CD4-positive, CD25-positive, alpha-beta regulatory T cell (primary cell): Measurements from ENCODE around the gene SNRNP200. TPM values are rescaled to one million over a fixed set of nuclear protein-coding genes. Genes with fewer than 3 reads are reported as not detected.

ENCODE experiments used
- ATAC-seq, 2 donors: fragments of 150-1000 bp; cut with Tn5 transposase; one replicate each; pipeline ENCODE4 v1.10.0; 2021; ENCODE audit warnings: low read depth in 2 of 2, moderate number of reproducible peaks in 2 of 2, moderate library complexity in 1 of 2
- DNase-seq, 3 donors: peaks; one replicate each; pipeline versions ENCODE4 v3.0.0 to v3.0.0-alpha.2; 2012 to 2022; ENCODE audit warnings: mixed read lengths in 1 of 3
- H3K27ac ChIP-seq: one replicate; pipeline ENCODE4 v1.7.0; 2013; ENCODE audit warnings: mild to moderate bottlenecking, low read length; ENCODE audit not compliant: insufficient read depth, poor library complexity, severe bottlenecking
- H3K27me3 ChIP-seq: one replicate; pipeline ENCODE4 v1.7.0; 2013; ENCODE audit warnings: low read length; ENCODE audit not compliant: control insufficient read depth, insufficient read depth
- H3K36me3 ChIP-seq: one replicate; pipeline ENCODE4 v1.7.0; 2013; ENCODE audit warnings: mild to moderate bottlenecking, low read length, moderate library complexity; ENCODE audit not compliant: control insufficient read depth, insufficient read depth
- H3K4me1 ChIP-seq: 2 replicates; pipeline ENCODE4 v1.7.0; 2013; ENCODE audit warnings: mild to moderate bottlenecking, low read length; ENCODE audit not compliant: insufficient read depth, control insufficient read depth, poor library complexity, severe bottlenecking
- H3K4me3 ChIP-seq: one replicate; pipeline ENCODE4 v1.7.0; 2013; ENCODE audit warnings: low read depth, mild to moderate bottlenecking, low read length, moderate library complexity
- H3K9me3 ChIP-seq, 2 experiments: 1 replicate in 1 of 2; 2 replicates in 1 of 2; pipeline ENCODE4 v1.7.0; 2013; ENCODE audit warnings: low read length in 2 of 2, mild to moderate bottlenecking in 1 of 2, moderate library complexity in 1 of 2; ENCODE audit not compliant: control insufficient read depth in 2 of 2
- H3K27ac Mint-ChIP-seq, 3 donors: one replicate each; pipeline ENCODE4 v1.8.0; 2020 to 2022; ENCODE audit warnings: mild to moderate bottlenecking in 3 of 3, mixed read lengths in 3 of 3, moderate library complexity in 2 of 3
- H3K27me3 Mint-ChIP-seq: one replicate; pipeline ENCODE4 v1.8.0; 2022; ENCODE audit warnings: mild to moderate bottlenecking, mixed read lengths
- H3K36me3 Mint-ChIP-seq: one replicate; pipeline ENCODE4 v1.8.0; 2020; ENCODE audit warnings: mixed read lengths
- H3K4me1 Mint-ChIP-seq, 4 donors: one replicate each; pipeline ENCODE4 v1.8.0; 2020 to 2022; ENCODE audit warnings: mixed read lengths in 4 of 4, mild to moderate bottlenecking in 1 of 4
- H3K4me3 Mint-ChIP-seq, 4 donors: one replicate each; pipeline ENCODE4 v1.8.0; 2020 to 2022; ENCODE audit warnings: mild to moderate bottlenecking in 4 of 4, mixed read lengths in 4 of 4, moderate library complexity in 3 of 4
- H3K9me3 Mint-ChIP-seq, 7 donors: one replicate each; pipeline ENCODE4 v1.8.0; 2020 to 2022; ENCODE audit warnings: mixed read lengths in 7 of 7, mild to moderate bottlenecking in 3 of 7, moderate library complexity in 2 of 7
- polyA plus RNA-seq, 4 donors: library from polyadenylated mRNA; unstranded; fragments of 300-500 nt; fragmentation: Illumina TruSeq; gene quantifications; one replicate each; pipeline ENCODE4 v1.2.3, GENCODE V29; 2021
- total RNA-seq: library from RNA; stranded (reverse); gene quantifications from one replicate; pipeline ENCODE4 v1.2.3, GENCODE V29; 2022

SNRNP200 gene
- total and polyA plus RNA-seq, 5 donors from 2014 or later, result 67.4 to 295 (median 88.0) TPM

DNA sequence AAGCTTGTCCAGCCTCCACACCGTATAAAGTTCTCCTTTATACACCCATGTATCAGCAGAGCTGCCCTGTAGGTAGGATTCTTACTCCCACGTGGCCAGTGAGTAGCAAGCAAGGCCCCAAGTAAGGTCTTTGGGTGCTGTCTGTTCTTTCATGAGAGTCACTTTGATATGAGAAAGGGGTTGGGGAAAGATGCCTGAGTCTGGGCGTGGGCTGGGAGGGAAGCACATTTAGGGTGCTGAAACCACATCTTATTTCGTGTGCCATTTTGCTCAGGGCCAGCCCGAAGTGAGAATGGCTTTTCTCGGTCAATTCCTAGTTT is 19.3 kb upstream of the SNRNP200 start:
- H3K9me3 Mint-ChIP-seq, result no peaks in the 10 kb centered on the region
- Histone ChIP-seq H3K4me3 (peak overlapping the region; percentile 46), H3K36me3 (peaks cover 8% of the 10 kb centered on the region), H3K4me1 (peaks cover 50% of the 10 kb centered on the region), H3K9me3 (no peaks in the 10 kb centered on the region), H3K27ac (peak overlapping the region; percentile 66), H3K27me3 (no peaks in the 10 kb centered on the region)
- H3K4me3 Mint-ChIP-seq, result peak overlapping the region; percentile 87 to 98 (median 96)
- peaks cover 9% of the 10 kb centered on the region for H3K36me3 Mint-ChIP-seq
- peaks cover 0 to 57% (median 32%) of the 10 kb centered on the region in 4 donors for H3K4me1 Mint-ChIP-seq
- ATAC-seq, result no peak
- no peaks in the 10 kb centered on the region for H3K27me3 Mint-ChIP-seq
- H3K27ac Mint-ChIP-seq, result peak overlapping the region; percentile 90 to 96 (median 91)
- DNase-seq, result peak in 2 of 3 donors; percentile 3 to 31

DNA sequence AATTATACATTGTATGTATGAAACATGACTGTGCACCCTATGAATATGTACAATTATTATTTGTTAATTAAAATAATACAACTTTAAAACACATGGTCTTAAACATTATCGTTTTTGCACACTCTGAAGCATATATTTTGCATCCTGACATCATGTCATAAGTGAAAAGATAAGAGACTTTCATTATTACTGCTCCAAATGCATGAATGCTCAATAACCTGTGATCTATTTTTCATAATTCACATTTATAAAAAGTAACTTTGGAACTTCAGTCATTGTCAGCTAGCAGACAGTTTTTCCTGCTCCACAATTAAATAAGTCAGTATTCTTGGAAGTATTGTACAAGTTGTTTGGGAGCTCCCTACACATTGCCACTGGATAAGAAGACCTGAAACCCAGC is 18.5 kb upstream of the SNRNP200 start:
- DNase-seq (no peak), ATAC-seq (no peak)
- no peaks in the 10 kb centered on the region for H3K27me3 Mint-ChIP-seq
- Histone ChIP-seq H3K4me1 (peaks cover 57% of the 10 kb centered on the region), H3K9me3 (no peaks in the 10 kb centered on the region), H3K27me3 (no peaks in the 10 kb centered on the region), H3K4me3 (no peak overlapping the region), H3K36me3 (peaks cover 8% of the 10 kb centered on the region), H3K27ac (peak overlapping the region; percentile 66)
- H3K9me3 Mint-ChIP-seq, result no peaks in the 10 kb centered on the region
- H3K27ac Mint-ChIP-seq, result peak overlapping the region in 1 of 3 donors; percentile 48
- peaks cover 9% of the 10 kb centered on the region for H3K36me3 Mint-ChIP-seq
- H3K4me3 Mint-ChIP-seq, result peak overlapping the region in 3 of 4 donors; percentile 61 to 96 (median 96)
- H3K4me1 Mint-ChIP-seq, result peaks cover 4 to 62% (median 34%) of the 10 kb centered on the region in 4 donors

DNA sequence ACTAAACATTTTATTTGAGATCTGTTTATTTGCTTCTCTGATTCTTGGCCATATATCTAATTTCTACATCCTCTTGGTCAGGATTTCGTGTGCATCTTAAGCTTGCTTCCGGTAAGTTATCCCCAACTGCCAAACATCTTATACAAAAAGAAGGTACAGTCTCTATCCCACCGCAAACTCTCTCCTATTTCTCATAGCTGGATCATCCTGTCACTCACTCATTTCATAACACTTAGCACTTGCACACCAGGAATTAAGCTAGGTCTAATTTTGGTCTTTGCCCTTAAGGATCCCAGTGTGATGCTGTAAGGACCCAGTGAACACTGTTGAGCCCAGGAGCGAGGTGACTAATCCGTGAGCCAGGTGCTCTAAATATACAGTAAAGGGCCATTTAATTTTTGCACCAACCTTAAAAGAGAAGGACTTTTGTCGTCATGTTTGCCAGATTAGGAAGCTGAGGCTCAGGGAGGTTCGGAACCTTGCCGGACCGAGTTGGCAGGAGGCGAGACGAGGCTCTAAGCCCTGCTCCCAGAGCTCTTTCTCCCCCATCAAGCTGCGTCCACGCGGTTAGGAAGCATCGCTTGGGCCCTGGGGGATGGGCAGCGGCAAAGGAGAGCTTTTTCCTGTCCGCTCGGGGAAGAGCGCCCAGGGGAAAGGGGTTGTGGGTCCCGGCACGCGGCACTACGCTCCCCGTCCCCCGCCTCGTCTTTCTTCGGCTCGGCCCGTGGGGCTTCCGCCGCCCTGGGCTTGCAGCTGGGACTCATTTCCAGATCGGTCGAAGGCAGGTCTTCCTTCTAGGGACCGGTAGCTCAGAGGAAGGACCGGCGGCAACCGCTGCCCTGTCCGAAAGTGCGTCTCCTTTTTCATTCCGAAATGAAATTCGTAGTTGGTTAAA is 15.6 kb upstream of the SNRNP200 start:
- Histone ChIP-seq H3K36me3 (no peaks in the 10 kb centered on the region), H3K9me3 (no peaks in the 10 kb centered on the region), H3K27ac (peak overlapping the region; percentile 58), H3K4me3 (peak overlapping the region; percentile 93), H3K4me1 (peaks cover 52% of the 10 kb centered on the region), H3K27me3 (no peaks in the 10 kb centered on the region)
- Mint-ChIP-seq H3K4me1 (peaks cover 9 to 59% (median 30%) of the 10 kb centered on the region in 4 donors), H3K27me3 (no peaks in the 10 kb centered on the region), H3K4me3 (peak overlapping the region; percentile 86 to 94 (median 86)), H3K36me3 (peaks cover 3% of the 10 kb centered on the region), H3K9me3 (no peaks in the 10 kb centered on the region), H3K27ac (peak overlapping the region in 2 of 3 donors; percentile 57 to 75)
- peak in 1 of 2 donors; percentile 23 for ATAC-seq
- DNase-seq, result peak in 1 of 3 donors; percentile 19

DNA sequence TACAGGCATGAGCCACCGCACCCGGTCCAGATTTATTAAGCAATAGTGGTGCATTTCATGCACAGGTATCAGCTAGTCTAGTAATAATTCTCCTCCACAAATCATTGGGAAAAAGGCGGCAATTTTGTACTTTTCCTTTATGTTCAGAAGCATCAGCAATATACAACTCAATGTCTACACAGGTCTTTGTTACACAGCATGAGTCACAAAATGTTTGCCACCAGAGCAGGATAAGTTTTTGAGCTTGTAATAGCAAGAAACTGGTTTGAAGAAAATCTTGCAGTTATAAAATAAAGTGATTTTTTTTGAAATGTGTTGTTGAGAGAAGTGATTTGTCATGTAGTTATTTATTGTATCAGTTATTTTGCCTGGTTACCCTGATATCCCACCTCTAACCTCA is 15.0 kb upstream of the SNRNP200 start:
- Mint-ChIP-seq H3K36me3 (peaks cover 3% of the 10 kb centered on the region), H3K27me3 (no peaks in the 10 kb centered on the region), H3K27ac (peak overlapping the region in 2 of 3 donors; percentile 56 to 57), H3K4me3 (peak overlapping the region; percentile 86 to 94 (median 86)), H3K4me1 (peaks cover 9 to 59% (median 29%) of the 10 kb centered on the region in 4 donors), H3K9me3 (no peaks in the 10 kb centered on the region)
- Histone ChIP-seq H3K27ac (no peak overlapping the region), H3K4me1 (peaks cover 50% of the 10 kb centered on the region), H3K9me3 (no peaks in the 10 kb centered on the region), H3K4me3 (peak overlapping the region; percentile 93), H3K27me3 (no peaks in the 10 kb centered on the region), H3K36me3 (no peaks in the 10 kb centered on the region)
- DNase-seq (no peak), ATAC-seq (no peak)

DNA sequence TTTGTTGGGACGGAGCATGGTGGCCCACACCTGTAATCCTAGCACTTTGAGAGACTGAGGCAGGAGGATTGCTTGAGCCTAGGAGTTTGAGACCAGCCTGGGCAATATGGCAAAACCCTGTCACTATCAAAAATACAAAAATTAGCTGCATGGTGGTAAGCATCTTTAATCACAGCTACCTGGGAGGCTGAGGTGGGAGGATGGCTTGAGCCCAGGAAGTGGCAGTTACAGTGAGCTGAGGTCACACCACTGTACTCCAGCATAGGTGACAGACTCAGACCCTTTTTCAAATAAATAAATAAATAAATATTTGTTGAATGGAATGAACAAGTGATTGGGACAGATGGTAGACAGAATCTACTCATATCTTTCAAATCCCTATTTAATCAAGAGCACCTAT is 14.1 kb upstream of the SNRNP200 start:
- H3K4me1 Mint-ChIP-seq, result peaks cover 9 to 54% (median 27%) of the 10 kb centered on the region in 4 donors

DNA sequence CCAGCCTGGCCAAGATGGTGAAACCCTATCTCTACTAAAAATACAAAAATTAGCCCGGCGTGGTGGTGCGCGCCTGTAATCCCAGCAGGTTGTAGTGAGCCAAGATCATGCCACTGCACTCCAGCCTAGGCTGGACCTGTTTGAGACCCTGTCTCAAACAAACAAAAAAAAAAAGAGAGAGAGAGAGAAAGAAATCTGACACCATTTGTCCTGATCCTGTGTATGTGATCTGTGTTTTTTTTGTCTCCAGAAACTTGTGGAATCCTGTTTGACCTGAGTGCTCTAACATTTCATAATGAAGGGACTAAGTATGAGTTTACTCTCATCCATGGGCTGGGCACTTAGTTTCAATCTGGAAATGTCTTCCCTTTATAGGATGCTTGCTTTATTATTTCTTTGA is 13.4 kb upstream of the SNRNP200 start:
- no peak for DNase-seq
- H3K9me3 Mint-ChIP-seq, result no peaks in the 10 kb centered on the region
- ATAC-seq, result no peak
- peak overlapping the region; percentile 25 to 86 (median 48) for H3K4me3 Mint-ChIP-seq
- H3K9me3 ChIP-seq, result no peaks in the 10 kb centered on the region
- H3K27ac Mint-ChIP-seq, result peak overlapping the region in 1 of 3 donors; percentile 88
- peaks cover 44% of the 10 kb centered on the region for H3K4me1 ChIP-seq
- H3K36me3 ChIP-seq, result no peaks in the 10 kb centered on the region
- peaks cover 9 to 53% (median 26%) of the 10 kb centered on the region in 4 donors for H3K4me1 Mint-ChIP-seq
- H3K36me3 Mint-ChIP-seq, result peaks cover 3% of the 10 kb centered on the region
- peak overlapping the region; percentile 69 for H3K4me3 ChIP-seq
- peak overlapping the region; percentile 14 for H3K27ac ChIP-seq
- no peaks in the 10 kb centered on the region for H3K27me3 ChIP-seq
- no peaks in the 10 kb centered on the region for H3K27me3 Mint-ChIP-seq

More for the DNA sequence above, 14.1 kb upstream of the SNRNP200 start:
- no peak for ATAC-seq
- Mint-ChIP-seq H3K36me3 (peaks cover 3% of the 10 kb centered on the region), H3K27ac (peak overlapping the region in 1 of 3 donors; percentile 88), H3K9me3 (no peaks in the 10 kb centered on the region), H3K4me3 (peak overlapping the region; percentile 25 to 94 (median 74)), H3K27me3 (no peaks in the 10 kb centered on the region)
- DNase-seq, result peak in 1 of 3 donors; percentile 23
- Histone ChIP-seq H3K4me1 (peaks cover 44% of the 10 kb centered on the region), H3K4me3 (peak overlapping the region; percentile 69), H3K36me3 (no peaks in the 10 kb centered on the region), H3K27me3 (no peaks in the 10 kb centered on the region), H3K27ac (peak overlapping the region; percentile 33), H3K9me3 (no peaks in the 10 kb centered on the region)

DNA sequence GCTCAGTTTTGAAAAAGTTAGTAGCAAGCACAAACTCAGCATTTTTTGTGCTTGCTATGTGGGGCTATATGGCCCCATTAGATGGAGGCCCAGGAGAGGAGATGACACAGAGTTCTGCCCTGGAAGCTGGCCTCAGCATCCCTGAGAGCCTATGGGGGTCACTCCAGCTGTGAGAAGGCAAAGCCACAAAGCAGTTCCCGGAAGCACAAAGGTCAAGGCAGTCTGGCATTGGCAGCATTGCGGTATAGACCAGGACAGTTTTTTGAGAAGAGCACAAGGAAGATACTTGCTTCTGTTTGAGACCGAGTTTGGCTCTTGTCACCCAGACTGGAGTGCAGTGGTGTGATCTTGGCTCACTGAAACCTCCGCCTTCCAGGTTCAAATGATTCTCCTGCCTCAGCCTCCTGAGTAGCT is 12.2 kb upstream of the SNRNP200 start:
- H3K36me3 Mint-ChIP-seq, result peaks cover 3% of the 10 kb centered on the region
- DNase-seq (no peak), ATAC-seq (no peak)
- H3K4me3 ChIP-seq, result no peak overlapping the region
- H3K4me1 ChIP-seq, result peaks cover 44% of the 10 kb centered on the region
- peak overlapping the region in 1 of 3 donors; percentile 89 for H3K27ac Mint-ChIP-seq
- H3K27me3 Mint-ChIP-seq, result no peaks in the 10 kb centered on the region
- H3K9me3 Mint-ChIP-seq, result no peaks in the 10 kb centered on the region
- no peaks in the 10 kb centered on the region for H3K27me3 ChIP-seq
- H3K4me3 Mint-ChIP-seq, result peak overlapping the region; percentile 51 to 77 (median 64)
- H3K27ac ChIP-seq, result no peak overlapping the region
- no peaks in the 10 kb centered on the region for H3K36me3 ChIP-seq
- peaks cover 9 to 48% (median 27%) of the 10 kb centered on the region in 4 donors for H3K4me1 Mint-ChIP-seq
- no peaks in the 10 kb centered on the region for H3K9me3 ChIP-seq
